Measurements from ENCODE around the gene DNAH7.
"Not testable (repeated sequence)": the region's sequence is repeated elsewhere in the genome, so short reads cannot be mapped to it uniquely, and the experiment has no call there.

DNAH7 gene

GRCh38 chr2:195709901-195710806 lies 358.5 kb downstream of the DNAH7 start:
- DNase-seq, result no peak

GRCh38 chr2:195706161-195706900 lies 362.3 kb downstream of the DNAH7 start:
- no peak for DNase-seq

DNA sequence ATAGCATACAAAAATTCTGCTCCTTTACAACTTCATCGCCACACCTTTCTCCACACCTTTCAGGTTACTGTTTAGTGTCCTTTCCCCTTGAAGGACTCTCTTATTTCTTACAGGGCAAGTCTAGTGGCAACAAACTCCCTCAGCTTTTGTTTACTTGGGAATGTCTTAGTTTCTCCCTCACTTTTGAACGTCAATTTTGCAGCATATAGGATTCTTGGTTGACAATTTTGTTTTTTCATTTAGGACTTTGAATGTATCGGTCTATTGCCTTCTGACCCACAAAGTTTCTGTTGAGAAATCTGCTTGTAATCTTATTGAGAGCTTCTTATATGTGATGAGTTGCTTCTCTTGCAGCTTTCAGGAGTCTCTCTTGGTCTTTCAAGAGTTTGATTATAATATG lies 368.2 kb downstream of the DNAH7 start:
- no peak for DNase-seq

GRCh38 chr2:195697681-195698220 lies 370.9 kb downstream of the DNAH7 start:
- no peak for DNase-seq

- DNase-seq, result no peak
Observed at GRCh38 chr2:195696012-195696411, 372.6 kb downstream of the DNAH7 start.

DNA sequence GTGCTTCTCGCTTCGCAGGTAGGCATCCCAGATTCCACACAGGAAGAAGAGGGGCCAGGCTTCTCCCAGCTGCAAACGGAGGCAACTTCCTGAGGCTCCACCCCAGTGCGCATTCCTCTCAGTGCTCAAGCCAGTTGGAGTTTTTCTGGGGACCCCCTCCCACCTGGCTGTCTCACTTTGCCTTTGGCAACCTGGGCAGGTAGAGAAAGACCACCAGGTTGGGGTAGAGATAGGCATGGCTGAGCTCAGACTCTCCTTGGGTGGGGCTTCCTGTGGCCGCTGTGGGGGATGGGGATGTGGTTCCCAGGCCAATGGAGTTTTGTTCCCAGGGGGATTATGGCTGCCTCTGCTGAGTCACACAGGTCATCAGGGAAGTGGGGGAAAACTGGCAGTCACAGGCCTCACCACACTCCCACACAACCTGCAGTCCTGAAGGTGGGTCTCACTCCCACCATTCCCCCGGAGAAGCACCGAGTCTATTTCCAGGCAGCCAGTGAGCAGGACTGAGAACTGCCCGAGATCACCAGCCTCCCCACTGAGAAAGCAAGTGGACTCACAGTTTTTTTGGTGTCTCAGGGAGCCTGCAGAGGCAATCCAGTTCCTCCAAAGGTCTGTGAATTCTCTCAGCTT lies 373.5 kb downstream of the DNAH7 start:
- DNase-seq, result no peak

- DNase-seq, result no peak
Observed at GRCh38 chr2:195694553-195694952, 374.1 kb downstream of the DNAH7 start.

- not testable (repeated sequence) for DNase-seq
Observed at GRCh38 chr2:195692531-195692930, 376.1 kb downstream of the DNAH7 start.
